PC-3 (cell line): ENCODE data around the gene NAA10. TPM values are rescaled to one million over a fixed set of nuclear protein-coding genes. Genes with fewer than 3 reads are reported as not detected.

ENCODE experiments used
- ATAC-seq: fragments of 200-7000 bp; cut with Tn5 transposase; 2 replicates; pipeline ENCODE4 v1.9.1; 2020; ENCODE audit warnings: mild to moderate bottlenecking, moderate library complexity
- BruUV-seq: library from RNA; stranded (reverse); fragments of 400-500 nt; replicated peaks from 2 replicates; lab custom pipeline; 2021; lab: Mats Ljungman, UMichigan
- CTCF ChIA-PET: fragments of 300-600 bp; sonication (Branson Sonifier 250); formaldehyde crosslinking; loops from one replicate; lab custom pipeline; 2022; ENCODE audit warnings: antibody characterized with exemption; lab: Charles Lee
- POLR2A ChIA-PET: fragments of 300-600 bp; sonication (Branson Sonifier 250); formaldehyde crosslinking; loops from one replicate; lab custom pipeline; 2022; ENCODE audit warnings: antibody characterized with exemption; ENCODE audit not compliant: unreplicated experiment; lab: Charles Lee
- DNase-seq: peaks from one replicate; pipeline ENCODE4 v3.0.0-alpha.2; 2015
- H2AFZ ChIP-seq: fragments of 300-600 bp; sonication (generic); 2 replicates; pipeline ENCODE4 v1.6.0; 2016; ENCODE audit warnings: antibody characterized with exemption, low read length
- H3F3A ChIP-seq: fragments of 300-600 bp; sonication (generic); one replicate; pipeline ENCODE4 v1.6.0; 2017; ENCODE audit warnings: antibody characterized with exemption, low read length, control low read depth, mild to moderate bottlenecking; ENCODE audit not compliant: unreplicated experiment
- H3K27ac ChIP-seq: fragments of 300-600 bp; sonication (generic); 2 replicates; pipeline ENCODE4 v1.5.1; 2016; ENCODE audit warnings: mild to moderate bottlenecking, low read length
- H3K27me3 ChIP-seq: fragments of 300-600 bp; sonication (generic); 2 replicates; pipeline ENCODE4 v1.6.1; 2016; ENCODE audit warnings: low read length, mixed read lengths
- H3K36me3 ChIP-seq: fragments of 300-600 bp; sonication (generic); 2 replicates; pipeline ENCODE4 v1.6.1; 2016; ENCODE audit warnings: low read depth, mixed run types, low read length, mixed read lengths
- H3K4me1 ChIP-seq: fragments of 300-600 bp; sonication (generic); 2 replicates; pipeline ENCODE4 v1.5.1; 2016; ENCODE audit warnings: low read length; ENCODE audit not compliant: insufficient read depth
- H3K4me2 ChIP-seq: fragments of 300-600 bp; sonication (generic); 2 replicates; pipeline ENCODE4 v1.6.0; 2016; ENCODE audit warnings: low read length
- H3K4me3 ChIP-seq: fragments of 300-600 bp; sonication (generic); 2 replicates; pipeline ENCODE4 v1.5.1; 2016; ENCODE audit warnings: mild to moderate bottlenecking, low read length, mixed read lengths
- H3K79me2 ChIP-seq: fragments of 300-600 bp; sonication (generic); 2 replicates; pipeline ENCODE4 v1.6.1; 2017; ENCODE audit warnings: low read length, mixed read lengths
- H3K9ac ChIP-seq: fragments of 300-600 bp; sonication (generic); 2 replicates; pipeline ENCODE4 v1.6.0; 2016; ENCODE audit warnings: mild to moderate bottlenecking, low read length
- H3K9me2 ChIP-seq: fragments of 300-600 bp; sonication (generic); replicated peaks from 2 replicates; pipeline ENCODE4 v1.6.1; 2016; ENCODE audit warnings: mixed run types, low read length, mixed read lengths
- H3K9me3 ChIP-seq: fragments of 300-600 bp; sonication (generic); 2 replicates; pipeline ENCODE4 v1.6.1; 2016; ENCODE audit warnings: low read length, mixed read lengths
- H4K20me1 ChIP-seq: fragments of 300-600 bp; sonication (generic); 2 replicates; pipeline ENCODE4 v1.6.1; 2016; ENCODE audit warnings: low read length, mixed read lengths
- CTCF ChIP-seq: fragments of 300-600 bp; sonication (generic); conservative IDR thresholded peaks from 2 replicates; pipeline ENCODE4 v1.5.1; 2017; ENCODE audit warnings: antibody characterized with exemption, low read depth, mild to moderate bottlenecking, low read length
- EZH2 ChIP-seq: fragments of 300-600 bp; sonication (generic); IDR thresholded peaks from one replicate; pipeline ENCODE4 v1.6.1; 2017; ENCODE audit warnings: antibody characterized with exemption, mild to moderate bottlenecking, low read length; ENCODE audit not compliant: unreplicated experiment
- EZH2phosphoT487 ChIP-seq: fragments of 300-600 bp; sonication (generic); IDR thresholded peaks from 2 replicates; pipeline ENCODE4 v1.6.1; 2018; ENCODE audit warnings: mild to moderate bottlenecking, antibody characterized with exemption, low read length, borderline replicate concordance
- intact Hi-C: fragments of 100-400 bp; cut with micrococcal nuclease; formaldehyde crosslinking; loops from 2 replicates; pipeline ENCODE4 v1.9.0; 2023
- total RNA-seq: library from RNA; depleted of rRNA; stranded (reverse); fragments of >200 nt; gene quantifications from 2 replicates; pipeline ENCODE4 v1.2.3, GENCODE V29; 2014

NAA10 gene
- total RNA-seq, 1 experiment from 2014 or later: 172 TPM

DNA sequence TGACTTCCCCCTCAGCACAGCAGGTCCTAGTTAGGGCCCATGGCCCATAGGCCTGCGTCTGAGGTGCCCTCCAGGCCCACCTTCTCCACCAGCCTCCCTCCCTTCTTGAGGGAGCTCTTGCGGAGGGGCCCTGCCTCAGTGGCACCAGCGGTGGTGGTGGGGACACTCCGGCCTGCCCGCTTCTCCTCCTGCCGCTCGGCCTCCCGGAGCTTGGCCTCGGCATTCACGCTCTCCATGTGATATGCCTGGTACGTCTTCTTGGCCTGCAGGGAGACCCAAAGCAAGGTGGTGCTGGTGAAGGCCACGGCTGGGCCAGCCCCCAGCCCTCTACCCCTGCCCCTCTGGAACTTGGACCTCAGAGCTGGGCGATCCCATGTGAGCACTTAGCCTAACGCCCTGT lies 14.3 kb downstream of the NAA10 start:
- H3K9ac ChIP-seq: no peak overlapping the region
- no peaks in the 10 kb centered on the region for H3K9me3 ChIP-seq
- H2AFZ ChIP-seq: no peak overlapping the region
- BruUV-seq: no TSS peak
- H3K4me3 ChIP-seq: no peak overlapping the region
- TF ChIP-seq EZH2phosphoT487 (no peak), EZH2 (no peak), CTCF (no peak)
- no peaks in the 10 kb centered on the region for H3K79me2 ChIP-seq
- no peaks in the 10 kb centered on the region for H3K4me1 ChIP-seq
- no peaks in the 10 kb centered on the region for H3K36me3 ChIP-seq
- intact Hi-C loops: no loop called here
- H3F3A ChIP-seq: no peaks in the 10 kb centered on the region
- POLR2A ChIA-PET: no interaction called here
- H3K27me3 ChIP-seq: no peaks in the 10 kb centered on the region
- DNase-seq (no peak), ATAC-seq (no peak)
- H3K9me2 ChIP-seq: no peaks in the 10 kb centered on the region
- no peak overlapping the region for H3K27ac ChIP-seq
- CTCF ChIA-PET: no interaction called here
- no peak overlapping the region for H3K4me2 ChIP-seq
- H4K20me1 ChIP-seq: no peaks in the 10 kb centered on the region

- Histone ChIP-seq H3K36me3 (no peaks in the 10 kb centered on the region), H3K4me2 (no peak overlapping the region), H3K9ac (no peak overlapping the region), H2AFZ (no peak overlapping the region), H3K4me3 (no peak overlapping the region), H3K9me3 (no peaks in the 10 kb centered on the region), H4K20me1 (no peaks in the 10 kb centered on the region), H3K4me1 (no peaks in the 10 kb centered on the region), H3F3A (no peaks in the 10 kb centered on the region), H3K27me3 (no peaks in the 10 kb centered on the region), H3K9me2 (no peaks in the 10 kb centered on the region), H3K79me2 (no peaks in the 10 kb centered on the region), H3K27ac (no peak overlapping the region)
- ATAC-seq (no peak), DNase-seq (no peak)
- ChIA-PET POLR2A (interaction anchor here (0.7 kb wide), 1 partner anchor 9 kb away, joined by 3 read pairs; no protein-coding TSS in a partner anchor), CTCF (no interaction called here)
- BruUV-seq: no TSS peak
- TF ChIP-seq EZH2phosphoT487 (no peak), EZH2 (no peak), CTCF (no peak)
- intact Hi-C loops: no loop called here
Observed at GRCh38 chrX:153919281-153919680, 15.6 kb downstream of the NAA10 start.

- ChIA-PET CTCF (no interaction called here), POLR2A (no interaction called here)
- Histone ChIP-seq H3K27ac (no peak overlapping the region), H3K9me2 (no peaks in the 10 kb centered on the region), H3K36me3 (no peaks in the 10 kb centered on the region), H3K27me3 (no peaks in the 10 kb centered on the region), H3K9me3 (no peaks in the 10 kb centered on the region), H3F3A (no peaks in the 10 kb centered on the region), H3K9ac (no peak overlapping the region), H3K4me1 (no peaks in the 10 kb centered on the region), H3K4me3 (no peak overlapping the region), H4K20me1 (no peaks in the 10 kb centered on the region), H2AFZ (no peak overlapping the region), H3K4me2 (no peak overlapping the region), H3K79me2 (no peaks in the 10 kb centered on the region)
- intact Hi-C loops: no loop called here
- TF ChIP-seq CTCF: no peak
- TF ChIP-seq EZH2: no peak
- TF ChIP-seq EZH2phosphoT487: no peak
- ATAC-seq: no peak
- BruUV-seq: no TSS peak
- DNase-seq: no peak
Observed at GRCh38 chrX:153917869-153918268, 17.0 kb downstream of the NAA10 start.
